Mesothelial cell of epicardium (in vitro differentiated cells): Measurements from ENCODE around the gene SMARCD2. TPM values are rescaled to one million over a fixed set of nuclear protein-coding genes. Genes with fewer than 3 reads are reported as not detected.
"Not testable (repeated sequence)": the region's sequence is repeated elsewhere in the genome, so short reads cannot be mapped to it uniquely, and the experiment has no call there.

Source experiments
- DNase-seq, 2 experiments: peaks; one replicate each; pipeline ENCODE4 v3.0.0; 2021; ENCODE audit warnings: low spot score in 2 of 2; ENCODE audit not compliant: unreplicated experiment in 2 of 2
- H3K27ac Mint-ChIP-seq: 2 replicates; pipeline ENCODE4 v1.8.0; 2021; ENCODE audit warnings: mixed read lengths
- H3K27me3 Mint-ChIP-seq: 2 replicates; pipeline ENCODE4 v1.8.0; 2021; ENCODE audit warnings: low read depth, mixed read lengths
- H3K36me3 Mint-ChIP-seq: 2 replicates; pipeline ENCODE4 v1.8.0; 2021; ENCODE audit warnings: mixed read lengths
- H3K4me1 Mint-ChIP-seq: 2 replicates; pipeline ENCODE4 v1.8.0; 2021; ENCODE audit warnings: mixed read lengths
- H3K4me3 Mint-ChIP-seq: 2 replicates; pipeline ENCODE4 v1.8.0; 2021; ENCODE audit warnings: mild to moderate bottlenecking, moderate library complexity, mixed read lengths
- H3K9me3 Mint-ChIP-seq: 2 replicates; pipeline ENCODE4 v1.8.0; 2021; ENCODE audit warnings: mixed read lengths
- total RNA-seq: library from RNA; stranded (reverse); gene quantifications from 3 replicates; pipeline ENCODE4 v1.2.1, GENCODE V29; 2021
- TF ChIP-seq, protein P1 (sequence below): fragments of 200-600 bp; sonication (generic); IDR thresholded peaks from one replicate; pipeline ENCODE4 v1.5.0; 2021; ENCODE audit warnings: antibody characterized with exemption; ENCODE audit not compliant: unreplicated experiment

The SMARCD2 gene
- total RNA-seq, 1 donor from 2014 or later = 72.3 TPM

GRCh38 chr17:63809970-63810369 is 32.5 kb downstream of the SMARCD2 start:
- H3K4me3 Mint-ChIP-seq = no peak overlapping the region
- no peak overlapping the region for H3K27ac Mint-ChIP-seq
- TF ChIP-seq, protein P1, sequence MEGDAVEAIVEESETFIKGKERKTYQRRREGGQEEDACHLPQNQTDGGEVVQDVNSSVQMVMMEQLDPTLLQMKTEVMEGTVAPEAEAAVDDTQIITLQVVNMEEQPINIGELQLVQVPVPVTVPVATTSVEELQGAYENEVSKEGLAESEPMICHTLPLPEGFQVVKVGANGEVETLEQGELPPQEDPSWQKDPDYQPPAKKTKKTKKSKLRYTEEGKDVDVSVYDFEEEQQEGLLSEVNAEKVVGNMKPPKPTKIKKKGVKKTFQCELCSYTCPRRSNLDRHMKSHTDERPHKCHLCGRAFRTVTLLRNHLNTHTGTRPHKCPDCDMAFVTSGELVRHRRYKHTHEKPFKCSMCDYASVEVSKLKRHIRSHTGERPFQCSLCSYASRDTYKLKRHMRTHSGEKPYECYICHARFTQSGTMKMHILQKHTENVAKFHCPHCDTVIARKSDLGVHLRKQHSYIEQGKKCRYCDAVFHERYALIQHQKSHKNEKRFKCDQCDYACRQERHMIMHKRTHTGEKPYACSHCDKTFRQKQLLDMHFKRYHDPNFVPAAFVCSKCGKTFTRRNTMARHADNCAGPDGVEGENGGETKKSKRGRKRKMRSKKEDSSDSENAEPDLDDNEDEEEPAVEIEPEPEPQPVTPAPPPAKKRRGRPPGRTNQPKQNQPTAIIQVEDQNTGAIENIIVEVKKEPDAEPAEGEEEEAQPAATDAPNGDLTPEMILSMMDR = no peak
- no peaks in the 10 kb centered on the region for H3K27me3 Mint-ChIP-seq
- H3K36me3 Mint-ChIP-seq = peaks cover 60% of the 10 kb centered on the region
- DNase-seq = no peak
- no peaks in the 10 kb centered on the region for H3K4me1 Mint-ChIP-seq
- no peaks in the 10 kb centered on the region for H3K9me3 Mint-ChIP-seq

DNA sequence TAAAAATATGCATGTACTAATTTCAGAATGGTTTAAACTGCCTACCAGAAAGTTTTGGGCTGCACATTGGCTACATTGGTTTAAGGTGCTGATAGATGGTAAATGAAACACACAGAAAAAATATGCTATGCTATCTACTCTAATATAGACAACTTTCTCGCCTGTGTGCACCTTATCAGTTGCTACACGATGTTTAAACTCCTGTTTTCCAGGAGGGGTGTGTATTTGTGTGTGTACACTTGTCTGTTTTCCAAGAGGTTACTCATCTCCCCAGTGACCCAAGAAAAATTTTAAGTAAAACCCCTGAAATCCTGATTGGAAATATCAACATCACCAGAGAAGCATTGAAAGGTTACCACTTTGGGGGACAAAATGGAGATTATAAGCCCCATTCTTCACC is 36.9 kb downstream of the SMARCD2 start:
- Mint-ChIP-seq H3K9me3 (no peaks in the 10 kb centered on the region), H3K4me1 (no peaks in the 10 kb centered on the region), H3K4me3 (no peak overlapping the region), H3K27ac (no peak overlapping the region), H3K27me3 (no peaks in the 10 kb centered on the region), H3K36me3 (peaks cover 43% of the 10 kb centered on the region)
- no peak for DNase-seq
- TF ChIP-seq, protein P1 = no peak

DNA sequence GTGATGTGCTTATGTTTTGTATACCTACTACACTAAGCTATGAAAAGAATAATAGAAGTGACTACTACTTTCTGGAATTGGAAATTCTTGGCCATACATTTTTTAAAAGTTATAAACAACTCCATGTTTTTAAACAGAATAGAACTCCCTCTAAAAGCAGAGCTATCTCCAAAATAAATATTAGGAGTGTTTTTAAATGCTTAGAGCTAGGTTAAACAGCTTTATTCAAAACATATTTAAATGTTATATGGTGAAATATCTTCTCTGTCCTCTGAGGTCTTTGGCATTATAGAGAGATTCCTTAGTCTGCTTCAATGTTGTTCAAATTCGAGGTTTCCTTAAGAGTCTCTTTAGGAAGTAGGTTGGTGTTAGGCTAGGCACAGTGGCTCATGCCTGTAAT is 38.2 kb downstream of the SMARCD2 start:
- Mint-ChIP-seq H3K27me3 (no peaks in the 10 kb centered on the region), H3K27ac (no peak overlapping the region), H3K4me3 (no peak overlapping the region), H3K36me3 (peaks cover 49% of the 10 kb centered on the region), H3K4me1 (no peaks in the 10 kb centered on the region), H3K9me3 (no peaks in the 10 kb centered on the region)
- DNase-seq = no peak
- TF ChIP-seq, protein P1 = no peak

- H3K4me3 Mint-ChIP-seq = no peak overlapping the region
- no peaks in the 10 kb centered on the region for H3K4me1 Mint-ChIP-seq
- no peak for DNase-seq
- no peaks in the 10 kb centered on the region for H3K9me3 Mint-ChIP-seq
- H3K36me3 Mint-ChIP-seq = peaks cover 44% of the 10 kb centered on the region
- H3K27ac Mint-ChIP-seq = no peak overlapping the region
- H3K27me3 Mint-ChIP-seq = no peaks in the 10 kb centered on the region
- TF ChIP-seq, protein P1 = no peak
Measured at GRCh38 chr17:63800783-63801182, 41.7 kb downstream of the SMARCD2 start.

- Mint-ChIP-seq H3K27me3 (no peaks in the 10 kb centered on the region), H3K4me1 (no peaks in the 10 kb centered on the region), H3K4me3 (no peak overlapping the region), H3K36me3 (peaks cover 51% of the 10 kb centered on the region), H3K27ac (no peak overlapping the region), H3K9me3 (no peaks in the 10 kb centered on the region)
- DNase-seq = no peak
- TF ChIP-seq, protein P1 = no peak
Measured at GRCh38 chr17:63798572-63799106, 43.8 kb downstream of the SMARCD2 start.

DNA sequence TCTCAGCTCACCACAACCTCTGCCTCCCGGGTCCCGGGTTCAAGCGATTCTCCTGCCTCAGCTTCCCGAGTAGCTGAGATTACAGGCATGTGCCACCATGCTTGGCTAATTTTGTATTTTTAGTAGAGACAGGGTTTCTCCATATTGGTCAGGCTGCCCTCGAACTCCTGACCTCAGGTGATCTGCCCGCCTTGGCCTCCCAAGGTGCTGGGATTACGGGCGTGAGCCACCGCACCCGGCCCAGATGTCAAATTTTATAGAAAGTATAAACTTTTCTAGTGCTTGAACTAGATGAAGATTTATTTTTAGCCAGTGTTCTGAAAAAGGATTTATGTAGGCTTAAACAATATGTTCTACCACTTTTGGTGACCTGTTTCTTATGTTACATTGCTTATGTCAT is 46.1 kb downstream of the SMARCD2 start:
- H3K4me3 Mint-ChIP-seq, H3K27ac Mint-ChIP-seq, H3K4me1 Mint-ChIP-seq, H3K9me3 Mint-ChIP-seq, H3K27me3 Mint-ChIP-seq, DNase-seq: not testable (repeated sequence)
- peaks cover 57% of the 10 kb centered on the region for H3K36me3 Mint-ChIP-seq
